IPS-20b (cell line): Measurements from ENCODE around the gene BHLHE41.

ENCODE experiments used
- H3K27ac ChIP-seq: one replicate; pipeline ENCODE4 v1.5.1; 2013; ENCODE audit warnings: low read length
- H3K27me3 ChIP-seq: 2 replicates; pipeline ENCODE4 v1.6.1; 2013; ENCODE audit warnings: mild to moderate bottlenecking, low read length, inconsistent platforms; ENCODE audit not compliant: insufficient read depth
- H3K36me3 ChIP-seq: 2 replicates; pipeline ENCODE4 v1.6.1; 2013; ENCODE audit warnings: low read depth, mild to moderate bottlenecking, inconsistent platforms, low read length, moderate library complexity; ENCODE audit not compliant: insufficient read depth
- H3K4me1 ChIP-seq: 2 replicates; pipeline ENCODE4 v1.6.1; 2013; ENCODE audit warnings: mild to moderate bottlenecking, control low read depth, inconsistent platforms, low read length, moderate library complexity; ENCODE audit not compliant: insufficient read depth
- H3K4me3 ChIP-seq: 2 replicates; pipeline ENCODE4 v1.5.1; 2013; ENCODE audit warnings: mild to moderate bottlenecking, low read length, inconsistent platforms
- H3K9ac ChIP-seq: 2 replicates; pipeline ENCODE4 v1.6.1; 2013; ENCODE audit warnings: low read depth, mild to moderate bottlenecking, inconsistent platforms, low read length, moderate library complexity
- H3K9me3 ChIP-seq: 2 replicates; pipeline ENCODE4 v1.6.1; 2013; ENCODE audit warnings: mild to moderate bottlenecking, low read depth, low read length, inconsistent platforms; ENCODE audit not compliant: insufficient read depth

The BHLHE41 gene

DNA sequence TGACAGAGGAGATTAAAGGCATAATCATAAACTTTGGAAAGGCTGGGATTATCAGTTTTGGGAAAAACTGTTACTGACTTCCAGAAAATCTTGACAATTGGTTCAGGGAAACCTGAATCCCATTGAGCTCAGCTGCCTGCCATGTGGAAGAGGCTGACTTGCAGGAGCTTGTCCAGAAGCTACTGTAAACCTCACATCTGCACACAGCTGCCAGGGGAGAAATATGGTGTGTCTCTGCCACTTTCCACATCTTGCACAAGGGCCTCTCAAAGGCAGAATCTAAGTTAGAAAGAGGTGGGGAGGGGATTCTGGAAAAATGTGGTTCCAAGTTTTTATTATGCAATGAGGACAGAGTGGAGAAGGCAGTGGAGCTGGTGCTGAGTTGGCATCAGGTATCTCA lies 8.7 kb upstream of the BHLHE41 start:
- Histone ChIP-seq H3K4me3 (no peak overlapping the region), H3K9me3 (no peaks in the 10 kb centered on the region), H3K36me3 (no peaks in the 10 kb centered on the region), H3K9ac (no peak overlapping the region), H3K27me3 (peaks cover 44% of the 10 kb centered on the region), H3K27ac (no peak overlapping the region), H3K4me1 (peaks cover 4% of the 10 kb centered on the region; the same call in 1 of the 2 replicates)

DNA sequence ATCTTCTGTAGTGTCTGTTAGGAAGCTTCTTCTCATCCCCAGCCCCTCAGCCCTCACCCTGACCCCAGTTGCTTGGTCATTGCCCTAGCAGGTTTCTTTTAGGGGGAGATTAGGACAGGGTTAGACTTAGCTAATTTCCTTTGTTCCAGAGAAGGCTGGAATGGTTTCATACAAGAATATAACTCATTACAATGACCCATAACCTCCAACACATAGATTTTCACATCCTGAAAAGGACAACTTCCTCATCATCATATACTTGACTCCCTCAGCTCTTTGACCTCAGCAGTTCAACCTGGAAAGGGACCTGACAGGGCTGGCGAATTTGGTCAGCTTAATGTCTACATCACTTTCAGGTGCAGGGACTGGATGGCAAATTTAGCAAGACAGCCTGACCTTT lies 8.0 kb upstream of the BHLHE41 start:
- peaks cover 51% of the 10 kb centered on the region for H3K27me3 ChIP-seq

DNA sequence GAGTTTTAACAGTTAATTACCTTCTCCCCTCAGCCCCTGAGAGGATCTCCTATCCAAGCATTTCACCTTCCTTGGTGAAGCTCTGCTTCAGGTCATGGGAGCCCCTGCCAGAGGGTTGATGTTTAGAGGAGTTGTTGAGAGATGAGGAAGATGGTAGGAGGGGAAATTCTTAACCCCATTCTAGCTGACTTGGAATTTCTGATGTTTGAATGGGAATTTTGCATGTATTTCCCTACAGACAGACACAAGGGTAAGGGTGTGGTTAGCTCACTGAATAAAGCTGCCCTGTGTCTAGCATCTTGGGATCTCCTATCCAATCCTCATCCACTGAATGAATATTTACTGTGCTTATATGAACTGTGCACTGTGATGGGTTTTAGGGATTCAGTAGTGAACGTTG lies 7.1 kb upstream of the BHLHE41 start:
- H3K27ac ChIP-seq: no peak overlapping the region
- H3K9ac ChIP-seq: no peak overlapping the region
- H3K4me1 ChIP-seq: peaks cover 10% of the 10 kb centered on the region; the same call in 1 of the 2 replicates
- no peaks in the 10 kb centered on the region for H3K36me3 ChIP-seq
- no peaks in the 10 kb centered on the region for H3K9me3 ChIP-seq
- H3K4me3 ChIP-seq: no peak overlapping the region
- H3K27me3 ChIP-seq: peaks cover 60% of the 10 kb centered on the region

More for the DNA sequence above, 8.0 kb upstream of the BHLHE41 start:
- no peaks in the 10 kb centered on the region for H3K9me3 ChIP-seq
- peaks cover 4% of the 10 kb centered on the region; the same call in 1 of the 2 replicates for H3K4me1 ChIP-seq
- H3K36me3 ChIP-seq: no peaks in the 10 kb centered on the region
- no peak overlapping the region for H3K27ac ChIP-seq
- H3K9ac ChIP-seq: no peak overlapping the region
- H3K4me3 ChIP-seq: no peak overlapping the region

DNA sequence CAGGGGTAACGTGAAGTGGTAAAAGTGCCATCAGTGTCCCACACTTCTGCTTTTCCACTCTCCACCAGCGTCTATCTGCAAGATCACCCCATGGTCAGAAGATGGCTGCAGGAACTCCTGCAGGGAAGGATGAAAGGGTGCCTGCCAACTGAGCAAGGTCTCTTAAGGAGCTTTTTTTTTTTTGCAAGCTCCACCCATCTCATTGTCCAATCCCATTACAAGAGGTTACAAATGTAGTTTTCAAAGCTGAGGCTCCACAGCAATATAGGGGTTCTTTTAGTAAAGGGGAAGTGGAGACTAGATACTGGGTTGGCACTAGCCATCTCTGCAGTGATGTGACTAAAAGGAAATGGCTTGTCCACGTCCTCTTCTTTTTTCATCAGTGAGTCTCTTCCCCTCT lies 5.9 kb upstream of the BHLHE41 start:
- Histone ChIP-seq H3K4me1 (peaks cover 12% of the 10 kb centered on the region; the same call in 1 of the 2 replicates), H3K36me3 (no peaks in the 10 kb centered on the region), H3K4me3 (no peak overlapping the region), H3K27ac (no peak overlapping the region), H3K27me3 (peaks cover 72% of the 10 kb centered on the region), H3K9ac (no peak overlapping the region), H3K9me3 (no peaks in the 10 kb centered on the region)

DNA sequence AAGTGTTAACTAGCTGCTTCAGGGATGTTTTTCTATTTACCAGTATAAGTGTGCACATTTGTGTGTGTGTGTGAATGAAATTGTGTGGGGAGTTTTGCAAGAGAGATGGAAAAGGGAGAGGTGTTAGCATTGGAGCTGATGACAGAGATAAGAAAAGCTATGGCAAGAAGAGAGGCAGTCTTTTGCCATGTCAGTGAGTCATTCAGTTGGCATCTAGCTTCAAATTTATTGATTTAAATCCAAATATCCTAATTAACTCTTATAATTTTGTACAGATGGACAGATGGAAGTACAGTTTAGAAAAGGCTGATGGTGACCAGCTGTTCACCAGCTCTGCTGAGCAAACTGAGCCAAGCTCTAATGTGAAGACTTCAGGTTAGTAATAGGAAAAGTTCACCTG lies 3.3 kb upstream of the BHLHE41 start:
- no peak overlapping the region for H3K4me3 ChIP-seq
- no peak overlapping the region for H3K9ac ChIP-seq
- H3K27ac ChIP-seq: no peak overlapping the region
- H3K4me1 ChIP-seq: peaks cover 19% of the 10 kb centered on the region
- peaks cover 92% of the 10 kb centered on the region for H3K27me3 ChIP-seq
- no peaks in the 10 kb centered on the region for H3K9me3 ChIP-seq
- H3K36me3 ChIP-seq: no peaks in the 10 kb centered on the region

DNA sequence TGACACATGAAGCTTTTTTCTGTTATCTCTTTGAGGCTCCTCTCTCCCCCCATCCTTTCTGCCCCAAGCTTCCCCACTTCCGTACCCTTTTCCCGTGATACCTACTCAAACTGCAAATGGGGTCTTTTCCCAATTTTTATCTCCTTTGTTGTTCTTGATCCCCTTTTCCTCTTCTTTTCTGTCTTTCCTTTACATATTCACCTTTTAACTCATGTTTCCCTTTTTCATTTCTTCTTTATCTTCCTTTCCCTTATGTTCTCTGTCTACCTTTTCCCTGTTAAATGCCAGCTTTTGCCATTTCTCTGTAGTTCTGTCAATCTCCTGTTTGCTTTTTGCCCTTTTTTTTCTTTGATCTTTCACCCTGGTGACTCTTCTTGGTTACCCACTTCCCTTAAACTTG lies 2.6 kb upstream of the BHLHE41 start:
- no peaks in the 10 kb centered on the region for H3K36me3 ChIP-seq
- H3K4me3 ChIP-seq: peak overlapping the region; percentile 84
- H3K27me3 ChIP-seq: peaks cover 98% of the 10 kb centered on the region
- no peak overlapping the region for H3K27ac ChIP-seq
- peaks cover 21% of the 10 kb centered on the region for H3K4me1 ChIP-seq
- no peak overlapping the region for H3K9ac ChIP-seq
- H3K9me3 ChIP-seq: no peaks in the 10 kb centered on the region

DNA sequence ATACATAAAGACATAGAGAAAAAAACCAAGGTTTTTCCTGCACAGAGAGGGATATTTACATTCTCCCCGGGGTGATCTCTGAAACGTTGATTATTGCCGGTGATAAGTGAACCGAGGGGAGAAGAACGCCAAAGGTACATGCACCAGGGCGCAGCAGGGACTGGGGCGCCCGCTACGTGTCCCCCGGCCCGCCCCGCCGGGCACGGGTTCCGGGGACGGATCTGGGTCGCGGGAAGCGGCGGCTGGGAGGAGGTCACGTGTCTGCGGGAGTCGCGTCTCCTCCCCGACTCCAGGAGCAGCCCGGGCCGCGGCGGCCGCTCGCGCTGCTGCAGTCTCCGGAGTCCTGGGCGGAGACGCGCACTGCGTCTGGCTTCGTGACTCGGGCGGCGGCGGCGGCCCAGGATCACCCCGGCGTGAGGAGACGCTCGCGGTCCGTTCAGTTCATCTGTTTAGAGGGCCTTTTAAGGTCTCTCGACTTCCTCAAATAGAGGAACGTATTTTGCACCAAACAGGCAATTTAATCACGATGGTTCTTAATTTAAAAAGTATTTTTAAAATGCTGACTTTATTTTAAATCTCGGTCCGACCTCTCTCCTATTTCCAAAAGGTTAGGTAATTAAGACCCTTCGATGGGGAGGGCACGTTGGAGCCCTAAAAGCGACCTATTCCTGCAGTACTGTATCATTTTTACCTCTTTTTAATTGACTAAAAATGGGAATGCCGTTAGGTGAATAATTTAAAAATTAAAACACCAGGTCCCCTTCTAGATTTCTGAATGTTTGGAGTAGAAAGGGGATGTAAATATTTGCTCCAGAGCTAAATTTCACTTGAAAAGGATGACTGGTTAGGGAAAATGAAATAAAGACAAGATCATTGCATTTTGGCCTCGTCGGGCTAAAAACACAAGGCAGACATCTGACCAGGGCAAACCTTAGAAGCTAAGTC lies 1.8 kb upstream of the BHLHE41 start:
- peak overlapping the region; percentile 84 for H3K4me3 ChIP-seq
- H3K9me3 ChIP-seq: no peaks in the 10 kb centered on the region
- no peak overlapping the region for H3K27ac ChIP-seq
- H3K9ac ChIP-seq: peak overlapping the region; percentile 58; the same call in 1 of the 2 replicates
- H3K36me3 ChIP-seq: no peaks in the 10 kb centered on the region
- H3K27me3 ChIP-seq: peaks cover 98% of the 10 kb centered on the region
- peaks cover 21% of the 10 kb centered on the region for H3K4me1 ChIP-seq

DNA sequence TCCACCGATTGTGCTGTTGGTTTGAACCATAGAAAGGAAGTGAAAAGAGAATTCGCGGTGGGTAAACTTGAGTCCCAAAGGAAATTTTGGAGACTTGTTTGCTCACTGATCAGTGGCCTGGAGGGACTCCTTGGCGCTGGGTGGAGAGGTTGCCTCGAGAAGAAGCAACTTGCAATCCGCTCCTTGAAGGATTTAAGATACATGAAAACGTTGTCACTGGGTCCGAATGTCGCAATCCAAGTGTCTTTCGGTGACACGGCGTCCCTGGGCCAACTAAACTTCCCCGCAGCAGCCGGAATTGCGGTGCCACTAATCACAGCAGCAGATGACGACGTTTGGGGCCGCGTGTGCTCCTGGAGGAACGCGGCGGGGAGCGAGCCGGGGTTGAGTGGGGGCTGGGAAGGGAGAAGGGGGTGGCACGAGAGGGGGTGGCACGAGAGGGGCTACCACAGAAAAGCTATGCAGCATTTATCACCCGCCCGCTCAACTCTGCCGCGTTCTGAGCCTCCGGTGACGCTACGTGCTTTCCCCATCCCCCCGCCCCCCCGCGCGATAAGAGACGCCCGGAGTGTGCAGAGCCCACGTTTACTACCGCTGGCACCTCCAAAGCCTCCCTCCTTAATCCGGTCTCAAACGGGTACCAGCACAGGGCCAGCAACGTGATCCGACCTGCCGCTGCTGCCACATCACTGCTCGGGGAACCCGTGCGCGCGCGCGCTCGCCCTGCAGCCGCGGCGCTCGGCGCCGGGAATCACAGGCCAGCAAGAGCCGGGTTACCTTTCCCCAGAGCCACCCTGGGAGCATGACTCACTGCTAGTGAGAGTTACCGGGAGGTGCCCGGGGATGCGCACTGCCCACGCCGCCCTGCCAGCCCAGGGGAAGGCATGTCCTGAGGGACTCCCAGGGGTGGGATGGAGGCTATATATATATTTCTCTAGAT lies 833 bp upstream of the BHLHE41 start:
- no peak overlapping the region for H3K27ac ChIP-seq
- peaks cover 98% of the 10 kb centered on the region for H3K27me3 ChIP-seq
- H3K4me1 ChIP-seq: peaks cover 24% of the 10 kb centered on the region
- H3K9ac ChIP-seq: peak overlapping the region; percentile 58; the same call in 1 of the 2 replicates
- peak overlapping the region; percentile 84 for H3K4me3 ChIP-seq
- no peaks in the 10 kb centered on the region for H3K36me3 ChIP-seq
- no peaks in the 10 kb centered on the region for H3K9me3 ChIP-seq

DNA sequence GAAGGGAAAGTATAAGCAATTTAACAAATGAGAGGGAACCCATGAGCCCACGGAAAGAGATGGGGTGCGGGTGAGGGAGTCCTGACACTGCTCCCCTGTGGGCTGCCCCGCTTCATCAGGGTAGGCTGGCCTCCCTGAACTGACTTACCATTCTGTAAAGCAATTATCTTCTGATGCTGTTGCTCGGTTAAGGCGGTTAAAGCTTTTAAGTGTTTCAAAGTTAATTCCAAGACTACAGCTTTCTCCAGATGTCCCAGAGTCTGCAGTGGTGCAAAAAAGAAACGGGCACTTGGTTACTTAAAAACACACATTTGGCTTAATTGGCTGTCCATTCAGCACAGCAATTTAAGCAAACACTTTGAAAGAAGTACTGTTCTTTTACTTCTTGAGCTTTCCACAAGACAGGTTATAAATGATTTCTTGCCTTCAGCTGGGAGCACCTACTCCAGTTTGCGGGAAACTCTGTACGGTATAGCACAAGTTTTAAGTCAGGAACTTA lies 1.3 kb downstream of the BHLHE41 start:
- H3K27ac ChIP-seq: no peak overlapping the region
- no peak overlapping the region for H3K9ac ChIP-seq
- peaks cover 24% of the 10 kb centered on the region for H3K4me1 ChIP-seq
- H3K4me3 ChIP-seq: peak overlapping the region; percentile 63
- H3K9me3 ChIP-seq: no peaks in the 10 kb centered on the region
- H3K27me3 ChIP-seq: peaks cover 89% of the 10 kb centered on the region
- H3K36me3 ChIP-seq: no peaks in the 10 kb centered on the region

DNA sequence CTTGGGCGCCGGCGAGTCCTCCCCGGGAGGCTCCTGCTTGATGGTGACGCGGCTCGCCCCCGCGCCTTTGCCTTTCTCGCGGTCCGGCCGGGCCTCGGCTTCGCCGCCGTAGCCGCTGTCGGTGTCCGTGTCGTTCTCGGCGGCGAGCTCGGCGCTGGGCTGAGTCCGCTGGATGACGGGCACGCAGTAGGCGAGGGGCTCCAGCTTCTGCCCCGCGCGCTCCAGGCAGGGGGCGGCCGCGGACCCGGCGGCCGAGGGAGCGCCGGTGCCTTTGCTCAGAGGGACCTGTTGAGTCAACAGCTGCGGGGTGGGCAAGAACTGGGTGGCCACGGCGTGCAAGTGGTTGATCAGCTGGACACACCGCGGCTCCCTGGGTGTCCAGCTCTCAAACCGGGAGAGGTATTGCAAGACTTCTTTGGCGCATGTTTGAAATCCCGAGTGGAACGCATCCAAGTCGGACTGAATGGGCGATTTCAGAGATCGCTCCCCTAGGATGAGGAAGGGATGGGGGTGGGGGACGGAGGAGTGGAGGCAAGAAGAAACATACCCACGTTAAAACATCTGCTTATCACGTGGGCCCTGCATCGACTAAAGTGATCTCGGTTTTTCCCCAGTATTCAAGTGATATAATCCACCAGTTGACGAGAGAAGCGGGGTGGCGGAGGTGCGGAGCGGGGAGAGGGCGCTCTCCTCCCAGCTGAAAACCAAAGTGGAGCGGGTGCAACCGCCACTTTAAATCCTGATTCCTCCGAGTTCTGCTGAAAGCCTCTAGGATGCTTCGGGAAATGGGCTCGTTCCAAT lies 2.0 kb downstream of the BHLHE41 start:
- H3K27ac ChIP-seq: no peak overlapping the region
- H3K4me3 ChIP-seq: peak overlapping the region; percentile 63

More for the DNA sequence above, 2.0 kb downstream of the BHLHE41 start:
- Histone ChIP-seq H3K9ac (no peak overlapping the region), H3K9me3 (no peaks in the 10 kb centered on the region), H3K36me3 (no peaks in the 10 kb centered on the region), H3K4me1 (peaks cover 24% of the 10 kb centered on the region), H3K27me3 (peaks cover 88% of the 10 kb centered on the region)
